NT2/D1 (cell line): ENCODE results near the gene CCSER2.

Experiments
- DNase-seq: peaks from one replicate; pipeline ENCODE4 v3.0.0-alpha.2; 2011; ENCODE audit warnings: low read depth, low spot score
- H3K27me3 ChIP-seq: 2 replicates; pipeline ENCODE4 v1.6.0; 2011; ENCODE audit warnings: mild to moderate bottlenecking; ENCODE audit not compliant: insufficient read length, insufficient read depth
- H3K36me3 ChIP-seq: 2 replicates; pipeline ENCODE4 v1.6.1; 2011; ENCODE audit warnings: mild to moderate bottlenecking, low read length, mixed read lengths; ENCODE audit not compliant: insufficient read depth, insufficient read length
- H3K4me1 ChIP-seq: 2 replicates; pipeline ENCODE4 v1.5.1; 2011; ENCODE audit not compliant: insufficient read depth, insufficient read length
- H3K4me3 ChIP-seq: 2 replicates; pipeline ENCODE4 v1.5.1; 2011; ENCODE audit warnings: low read depth; ENCODE audit not compliant: insufficient read length
- H3K9ac ChIP-seq: 2 replicates; pipeline ENCODE4 v1.6.0; 2011; ENCODE audit warnings: low read depth; ENCODE audit not compliant: insufficient read length
- H3K9me3 ChIP-seq: 2 replicates; pipeline ENCODE4 v1.5.1; 2011; ENCODE audit warnings: mild to moderate bottlenecking, low read length; ENCODE audit not compliant: insufficient read depth
- SUZ12 ChIP-seq: IDR thresholded peaks from 2 replicates; pipeline ENCODE4 v1.6.1; 2011; ENCODE audit not compliant: insufficient read length, insufficient read depth; ENCODE audit errors: extremely low read depth
- YY1 ChIP-seq: IDR thresholded peaks from 2 replicates; pipeline ENCODE4 v1.6.1; 2011; ENCODE audit not compliant: insufficient read length, insufficient read depth
- ZNF274 ChIP-seq: IDR thresholded peaks from 2 replicates; pipeline ENCODE4 v1.6.1; 2011; ENCODE audit warnings: mild to moderate bottlenecking, low read depth, low read length

Gene CCSER2

DNA sequence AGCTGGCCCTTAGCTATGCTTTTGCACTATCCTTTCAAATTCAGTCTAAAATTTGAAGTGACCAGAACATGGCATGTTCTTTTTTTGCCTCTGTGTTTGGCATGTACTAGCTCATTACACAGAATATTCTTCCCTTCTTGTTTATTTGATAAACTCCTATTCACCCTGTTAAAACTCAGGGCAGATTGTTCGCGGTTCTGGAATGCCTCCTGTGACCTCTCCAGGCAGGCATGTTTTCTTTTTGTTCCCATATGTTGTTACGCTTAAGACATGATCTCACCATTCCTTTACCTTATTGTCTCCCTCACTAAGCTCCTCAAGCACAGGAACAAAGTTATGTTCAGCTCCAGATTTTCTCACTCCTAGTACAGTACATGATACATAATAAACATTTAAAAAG lies 181.7 kb downstream of the CCSER2 start:
- DNase-seq = no peak
- Histone ChIP-seq H3K36me3 (peaks cover 17% of the 10 kb centered on the region), H3K9me3 (no peaks in the 10 kb centered on the region), H3K9ac (no peak overlapping the region), H3K4me1 (no peaks in the 10 kb centered on the region), H3K27me3 (no peaks in the 10 kb centered on the region), H3K4me3 (no peak overlapping the region)
- TF ChIP-seq YY1 = no peak
- TF ChIP-seq ZNF274 = no peak
- no peak for TF ChIP-seq SUZ12

DNA sequence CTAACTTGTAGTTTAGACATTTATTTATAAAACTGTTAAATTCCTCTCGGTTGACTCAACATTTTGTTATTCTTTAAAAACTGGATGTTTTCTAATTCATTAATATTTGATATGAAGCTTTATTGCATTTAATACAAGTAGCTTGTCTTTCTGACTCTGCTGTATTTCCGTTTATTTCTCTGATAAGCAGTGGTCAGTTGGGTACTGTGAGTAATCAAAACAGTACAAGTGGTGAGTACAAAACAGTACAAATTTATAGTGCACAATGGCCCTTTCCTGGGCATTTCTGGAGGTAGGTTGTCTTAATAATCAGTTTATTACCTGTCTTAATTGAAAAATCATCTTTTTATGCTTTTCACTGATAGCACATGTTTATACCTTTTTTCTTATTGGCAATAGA lies 182.7 kb downstream of the CCSER2 start:
- Histone ChIP-seq H3K27me3 (no peaks in the 10 kb centered on the region), H3K36me3 (peaks cover 17% of the 10 kb centered on the region), H3K4me1 (no peaks in the 10 kb centered on the region), H3K9me3 (no peaks in the 10 kb centered on the region), H3K4me3 (no peak overlapping the region), H3K9ac (no peak overlapping the region)
- no peak for TF ChIP-seq ZNF274
- no peak for TF ChIP-seq YY1
- no peak for TF ChIP-seq SUZ12
- no peak for DNase-seq

DNA sequence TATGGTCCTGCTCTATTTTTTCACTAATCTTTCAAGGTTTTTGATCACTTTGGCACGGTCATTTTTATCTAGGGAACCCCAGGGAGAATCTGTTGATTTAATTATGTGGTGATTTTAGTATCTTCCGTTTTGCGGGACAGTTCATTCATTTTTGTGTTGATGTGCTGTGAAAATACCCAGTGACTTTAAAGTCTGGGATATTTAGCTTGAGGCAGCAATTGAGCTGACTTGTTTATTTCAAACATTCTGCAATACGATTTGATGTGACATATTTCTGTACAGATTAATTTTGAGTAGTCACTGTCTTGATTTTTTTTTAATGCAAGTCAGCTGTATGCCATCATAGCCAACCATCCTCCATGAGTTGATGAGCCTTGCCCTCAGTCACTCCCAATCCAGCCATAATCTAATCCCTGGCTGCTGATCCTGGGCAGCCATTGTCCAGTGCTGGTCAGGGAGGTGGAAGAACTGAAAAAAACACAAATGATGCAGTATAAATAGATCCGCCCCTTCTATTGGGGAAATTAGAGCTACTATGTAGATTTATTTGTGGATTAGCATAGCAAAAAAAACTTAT lies 183.4 kb downstream of the CCSER2 start:
- no peak overlapping the region for H3K9ac ChIP-seq
- no peak for TF ChIP-seq SUZ12
- TF ChIP-seq ZNF274 = no peak
- no peak for TF ChIP-seq YY1
- H3K4me3 ChIP-seq = no peak overlapping the region
- no peaks in the 10 kb centered on the region for H3K27me3 ChIP-seq
- DNase-seq = no peak
- no peaks in the 10 kb centered on the region for H3K9me3 ChIP-seq
- H3K4me1 ChIP-seq = no peaks in the 10 kb centered on the region
- peaks cover 17% of the 10 kb centered on the region for H3K36me3 ChIP-seq

DNA sequence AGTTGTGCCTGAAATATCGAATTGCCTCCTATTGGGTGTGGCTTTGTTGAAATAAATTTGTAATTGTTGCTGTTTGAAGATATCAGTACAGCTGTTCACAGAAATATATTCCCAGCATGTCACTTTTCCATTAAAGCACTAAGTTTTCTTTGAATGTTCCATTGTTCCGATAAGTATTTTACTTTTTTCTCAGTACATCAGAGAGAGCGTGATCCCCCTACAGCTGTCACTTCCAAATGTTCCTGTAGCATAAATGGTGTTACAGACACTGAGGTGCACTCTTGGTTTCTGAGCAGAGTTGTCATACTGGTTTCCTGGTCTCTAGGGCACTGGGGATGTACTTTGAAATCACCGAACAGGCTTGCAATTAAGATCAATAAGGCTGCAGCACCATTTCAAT lies 189.2 kb downstream of the CCSER2 start:
- H3K4me3 ChIP-seq = no peak overlapping the region
- H3K9ac ChIP-seq = no peak overlapping the region
- no peaks in the 10 kb centered on the region for H3K4me1 ChIP-seq
- TF ChIP-seq SUZ12 (no peak), ZNF274 (no peak), YY1 (no peak)
- no peaks in the 10 kb centered on the region for H3K9me3 ChIP-seq
- no peak for DNase-seq
- H3K36me3 ChIP-seq = peaks cover 17% of the 10 kb centered on the region
- no peaks in the 10 kb centered on the region for H3K27me3 ChIP-seq

DNA sequence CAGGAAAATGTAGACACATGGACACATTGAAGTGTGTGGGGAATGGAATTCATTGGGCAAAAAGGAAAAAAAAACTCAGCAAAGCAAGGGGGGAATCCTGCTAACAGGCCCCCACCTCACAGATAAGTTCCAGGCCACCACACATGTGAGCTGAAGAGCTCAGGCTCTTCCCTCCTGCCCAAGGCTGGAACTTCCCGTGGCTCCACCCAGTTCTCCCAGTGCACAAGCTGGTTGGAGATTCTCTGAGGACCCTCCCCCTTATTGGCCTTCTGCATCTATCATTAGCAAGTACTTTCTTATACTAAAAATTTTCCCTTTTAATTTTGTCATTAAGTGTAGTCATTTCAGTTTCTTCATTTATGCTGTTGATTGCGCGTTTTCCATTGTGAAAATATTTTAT lies 190.8 kb downstream of the CCSER2 start:
- no peak for TF ChIP-seq SUZ12
- no peak for TF ChIP-seq ZNF274
- TF ChIP-seq YY1 = no peak
- H3K9me3 ChIP-seq = no peaks in the 10 kb centered on the region
- no peaks in the 10 kb centered on the region for H3K4me1 ChIP-seq
- no peak overlapping the region for H3K4me3 ChIP-seq
- H3K9ac ChIP-seq = no peak overlapping the region
- no peak for DNase-seq
- no peaks in the 10 kb centered on the region for H3K27me3 ChIP-seq
- peaks cover 6% of the 10 kb centered on the region for H3K36me3 ChIP-seq

DNA sequence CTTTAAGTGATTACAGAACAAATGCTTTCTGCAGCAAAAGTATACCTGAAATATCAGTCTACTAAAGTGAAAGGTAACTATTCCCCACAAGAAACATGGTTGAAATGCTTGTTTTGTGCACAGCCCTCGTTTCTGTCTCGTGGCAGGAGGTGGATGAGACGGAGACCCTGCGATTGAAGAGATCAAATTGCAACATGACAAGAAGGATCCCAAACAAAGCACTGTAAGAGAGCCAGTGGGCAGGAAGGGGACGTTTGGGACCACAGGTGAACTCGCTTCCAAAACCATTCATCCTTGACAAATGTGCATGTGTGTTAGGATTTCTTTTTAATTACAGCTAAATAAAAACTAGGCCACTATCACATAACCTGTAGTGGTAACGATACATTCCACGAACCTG lies 192.6 kb downstream of the CCSER2 start:
- Histone ChIP-seq H3K36me3 (no peaks in the 10 kb centered on the region), H3K9ac (no peak overlapping the region), H3K9me3 (peaks cover 9% of the 10 kb centered on the region; the same call in 1 of the 2 replicates), H3K27me3 (no peaks in the 10 kb centered on the region), H3K4me1 (no peaks in the 10 kb centered on the region), H3K4me3 (no peak overlapping the region)
- TF ChIP-seq ZNF274 (no peak), YY1 (no peak), SUZ12 (no peak)
- no peak for DNase-seq

DNA sequence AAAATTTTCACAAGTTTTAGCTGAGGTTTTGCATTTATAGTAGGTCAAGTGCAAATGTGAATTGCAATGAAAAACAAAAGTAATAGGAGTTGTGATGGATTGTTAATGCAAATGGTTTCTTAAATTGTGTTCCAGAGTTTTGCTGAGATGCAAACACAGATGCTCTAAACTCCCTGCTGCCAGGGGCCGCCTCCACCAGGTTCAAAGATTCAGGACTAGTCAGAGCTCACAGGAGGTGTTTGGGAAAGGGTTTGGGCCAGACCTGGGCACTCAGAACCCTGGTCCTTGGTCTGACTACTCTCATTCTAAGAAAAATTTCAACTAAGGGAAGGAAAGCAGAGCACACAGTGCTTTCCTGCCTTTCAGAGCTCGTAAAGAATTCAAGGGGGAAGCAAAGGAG lies 193.1 kb downstream of the CCSER2 start:
- Histone ChIP-seq H3K9me3 (peaks cover 12% of the 10 kb centered on the region; the same call in 1 of the 2 replicates), H3K36me3 (no peaks in the 10 kb centered on the region), H3K9ac (no peak overlapping the region), H3K4me1 (no peaks in the 10 kb centered on the region), H3K27me3 (no peaks in the 10 kb centered on the region), H3K4me3 (no peak overlapping the region)
- TF ChIP-seq YY1 (no peak), ZNF274 (no peak), SUZ12 (no peak)
- DNase-seq = no peak
